HepG2 (cell line): Measurements from ENCODE around the gene ZNF416. TPM values are rescaled to one million over a fixed set of nuclear protein-coding genes. Genes with fewer than 3 reads are reported as not detected.

ENCODE experiments used
- E2F2 ChIP-seq: sonication (generic); formaldehyde crosslinking; IDR thresholded peaks from 2 replicates; pipeline ENCODE4 v1.4.0; 2020; ENCODE audit warnings: missing genetic modification reagents, borderline replicate concordance
- EED ChIP-seq: sonication (generic); formaldehyde crosslinking; IDR thresholded peaks from 2 replicates; pipeline ENCODE4 v1.5.0; 2020; ENCODE audit warnings: mild to moderate bottlenecking, missing genetic modification reagents
- HMGXB4 ChIP-seq, 2 experiments: sonication (generic) in 1 of 2; formaldehyde crosslinking in 1 of 2; IDR thresholded peaks; 2 replicates each; pipeline versions ENCODE4 v1.4.0 to v1.6.1; 2018 to 2020; ENCODE audit warnings: missing genetic modification reagents in 2 of 2, borderline replicate concordance in 1 of 2, low read depth in 1 of 2, mild to moderate bottlenecking in 1 of 2, missing biosample characterization in 1 of 2
- JUND ChIP-seq: sonication (generic); formaldehyde crosslinking; IDR thresholded peaks from 2 replicates; pipeline ENCODE4 v1.8.0; 2022; ENCODE audit warnings: mild to moderate bottlenecking, missing genetic modification reagents
- MXD1 ChIP-seq: sonication (generic); formaldehyde crosslinking; IDR thresholded peaks from 2 replicates; pipeline ENCODE4 v1.4.0; 2020; ENCODE audit warnings: mild to moderate bottlenecking, missing genetic modification reagents
- PRPF4 ChIP-seq: fragments of 200-400 bp; formaldehyde crosslinking; IDR thresholded peaks from 2 replicates; pipeline ENCODE4 v1.6.1; 2016; ENCODE audit warnings: low read length, low read depth; ENCODE audit not compliant: poor library complexity, severe bottlenecking
- RERE ChIP-seq: IDR thresholded peaks from 2 replicates; pipeline ENCODE4 v1.6.1; 2016; ENCODE audit warnings: low read depth, missing genetic modification reagents, missing compliant biosample characterization
- SRSF1 ChIP-seq: fragments of 200-400 bp; formaldehyde crosslinking; optimal IDR thresholded peaks from 2 replicates; pipeline ENCODE3; 2017; ENCODE audit warnings: mild to moderate bottlenecking, low read depth, low read length, moderate library complexity
- TOE1 ChIP-seq: sonication (generic); formaldehyde crosslinking; IDR thresholded peaks from 2 replicates; pipeline ENCODE4 v1.4.0; 2020; ENCODE audit warnings: mild to moderate bottlenecking, missing genetic modification reagents
- ZNF441 ChIP-seq: sonication (generic); formaldehyde crosslinking; IDR thresholded peaks from 2 replicates; pipeline ENCODE4 v1.7.0; 2021; ENCODE audit warnings: missing genetic modification reagents, borderline replicate concordance
- ZNF543 ChIP-seq: sonication (generic); formaldehyde crosslinking; IDR thresholded peaks from 2 replicates; pipeline ENCODE4 v1.4.0; 2020; ENCODE audit warnings: mild to moderate bottlenecking, missing genetic modification reagents
- ZNF619 ChIP-seq: sonication (generic); formaldehyde crosslinking; IDR thresholded peaks from 2 replicates; pipeline ENCODE4 v1.4.0; 2020; ENCODE audit warnings: mild to moderate bottlenecking, missing genetic modification reagents
- ZNF646 ChIP-seq: sonication (generic); formaldehyde crosslinking; IDR thresholded peaks from 2 replicates; pipeline ENCODE4 v1.9.0; 2021; ENCODE audit warnings: mild to moderate bottlenecking, missing genetic modification reagents
- polyA plus RNA-seq, 8 experiments: library from polyadenylated mRNA; depleted of rRNA in 3 of 8; stranded (reverse) in 7 of 8; unstranded in 1 of 8; fragments of >200 nt; fragmentation: Illumina TruSeq in 4 of 8; extraction: Trizol in 4 of 8; gene quantifications; 2 replicates each; pipeline versions ENCODE4 v1.2.1 to v1.2.3, GENCODE V29; 2011 to 2016; ENCODE audit warnings: low read depth in 4 of 8, missing spikeins in 1 of 8, mixed read lengths in 1 of 8; ENCODE audit not compliant: insufficient read depth in 1 of 8
- total RNA-seq, 5 experiments: library from RNA; depleted of rRNA; stranded (reverse); fragments of >200 nt; fragmentation: Illumina TruSeq; extraction: Trizol; gene quantifications; 2 replicates each; pipeline ENCODE4 v1.2.3, GENCODE V29; 2016; ENCODE audit warnings: low read depth in 1 of 5

ZNF416 gene
- total and polyA plus RNA-seq, 2 of the 13 experiments (the other 11 are each of a cell fraction or from before 2014, with no cell fraction given) = 1.5 to 5.3 TPM

- TF ChIP-seq RERE (no peak), ZNF619 (CRISPR knock-in tag) (0 out of 2 replicates have a peak, but pooled peaks have one; percentile 5), EED (CRISPR knock-in tag) (no peak), ZNF441 (CRISPR knock-in tag) (no peak), PRPF4 (no peak), ZNF646 (no peak), HMGXB4 (CRISPR knock-in tag; IDR thresholded peaks at IDR 0.05; ENCODE audit: borderline replicate concordance in 1 of 2, low read depth in 1 of 2) (0 out of 4 replicates have a peak, but pooled peaks of 1 of the 2 experiments have one; percentile 13), ZNF543 (peak; percentile 81; the same call in 1 of the 2 replicates), TOE1 (CRISPR knock-in tag) (no peak), MXD1 (CRISPR knock-in tag) (no peak), E2F2 (CRISPR knock-in tag) (no peak), JUND (no peak), SRSF1 (no peak)
Observed at GRCh38 chr19:57559008-57559403, 19.7 kb downstream of the ZNF416 start (continued).
